ENCODE measurements around the gene ARL6. TPM values are rescaled to one million over a fixed set of nuclear protein-coding genes. Genes with fewer than 3 reads are reported as not detected.

The ARL6 gene
- polyA plus RNA-seq, 4 donors: 13.9 to 16.4 (median 15.7) TPM

Other genes with a start within 250 kb of the ARL6 start
- gene CRYBG3, start 57.3 kb downstream of the ARL6 start, polyA plus RNA-seq (ENCODE audit: insufficient read length in 4 of 4): 10 to 100 TPM; 19.1 to 24.3 (median 21.7) TPM
- gene RIOX2, start 207.7 kb downstream of the ARL6 start, polyA plus RNA-seq (ENCODE audit: insufficient read length in 4 of 4): 10 to 100 TPM; 35.1 to 50.3 (median 45.8) TPM